IMR-90 (cell line): ENCODE measurements around the gene SRSF7. TPM values are rescaled to one million over a fixed set of nuclear protein-coding genes. Genes with fewer than 3 reads are reported as not detected.

Experiments used
- ATAC-seq: fragments of 200-7000 bp; cut with Tn5 transposase; 2 replicates; pipeline ENCODE4 v1.9.1; 2020; ENCODE audit warnings: low read depth, mild to moderate bottlenecking, moderate library complexity
- BruUV-seq: library from RNA; stranded (reverse); fragments of 400-500 nt; replicated peaks from 2 replicates; lab custom pipeline; 2021; lab: Mats Ljungman, UMichigan
- CTCF ChIA-PET: fragments of 300-600 bp; formaldehyde crosslinking; extraction: SDS; loops from one replicate; lab custom pipeline; 2021; ENCODE audit warnings: antibody characterized with exemption; lab: Yijun Ruan, JAX
- POLR2A ChIA-PET: fragments of 300-600 bp; sonication (Branson Sonifier 250); formaldehyde crosslinking; loops from one replicate; lab custom pipeline; 2022; ENCODE audit warnings: antibody characterized with exemption; ENCODE audit not compliant: unreplicated experiment; lab: Charles Lee
- DNase-seq: peaks from one replicate; pipeline ENCODE4 v3.0.0; 2013
- H2AFZ ChIP-seq: replicated peaks from 2 replicates; pipeline ENCODE3; 2013; ENCODE audit warnings: low read length, mild to moderate bottlenecking; ENCODE audit not compliant: poor library complexity
- H2AK5ac ChIP-seq: 2 replicates; pipeline ENCODE4 v1.6.1; 2013; ENCODE audit warnings: low read depth, low read length, inconsistent platforms
- H2AK9ac ChIP-seq: replicated peaks from 2 replicates; pipeline ENCODE3; 2013; ENCODE audit warnings: mild to moderate bottlenecking, low read depth, low read length, moderate library complexity; ENCODE audit not compliant: poor library complexity
- H2BK120ac ChIP-seq: 2 replicates; pipeline ENCODE4 v1.6.1; 2013; ENCODE audit warnings: low read depth, low read length, inconsistent platforms
- H2BK15ac ChIP-seq: 3 replicates; pipeline ENCODE4 v1.6.1; 2013; ENCODE audit warnings: low read depth, low read length, inconsistent platforms
- H2BK20ac ChIP-seq: 2 replicates; pipeline ENCODE4 v1.6.1; 2013; ENCODE audit warnings: low read depth, mild to moderate bottlenecking, inconsistent platforms, low read length, moderate library complexity
- H2BK5ac ChIP-seq: 2 replicates; pipeline ENCODE4 v1.6.1; 2013; ENCODE audit warnings: mild to moderate bottlenecking, low read depth, low read length, inconsistent platforms; ENCODE audit not compliant: poor library complexity, severe bottlenecking
- H3K14ac ChIP-seq: replicated peaks from 2 replicates; pipeline ENCODE4 v1.6.1; 2013; ENCODE audit warnings: low read depth, low read length, inconsistent platforms
- H3K18ac ChIP-seq: 2 replicates; pipeline ENCODE4 v1.6.1; 2013; ENCODE audit warnings: low read depth, low read length, control low read depth
- H3K23ac ChIP-seq: 2 replicates; pipeline ENCODE4 v1.6.1; 2013; ENCODE audit warnings: low read depth, low read length, inconsistent platforms
- H3K27ac ChIP-seq: 2 replicates; pipeline ENCODE4 v1.5.1; 2013; ENCODE audit warnings: mild to moderate bottlenecking, control low read depth, low read length; ENCODE audit not compliant: insufficient read depth
- H3K27me3 ChIP-seq: 2 replicates; pipeline ENCODE4 v1.6.1; 2013; ENCODE audit warnings: low read length; ENCODE audit not compliant: control insufficient read depth, insufficient read depth
- H3K36me3 ChIP-seq: 2 replicates; pipeline ENCODE4 v1.6.1; 2013; ENCODE audit warnings: low read length, mixed read lengths; ENCODE audit not compliant: control insufficient read depth, insufficient read depth
- H3K4ac ChIP-seq: 2 replicates; pipeline ENCODE4 v1.6.1; 2013; ENCODE audit warnings: low read depth, low read length, inconsistent platforms
- H3K4me1 ChIP-seq: 2 replicates; pipeline ENCODE4 v1.6.1; 2013; ENCODE audit warnings: low read length, mixed read lengths; ENCODE audit not compliant: control insufficient read depth, insufficient read depth
- H3K4me2 ChIP-seq: 2 replicates; pipeline ENCODE4 v1.6.1; 2013; ENCODE audit warnings: low read depth, mild to moderate bottlenecking, control low read depth, low read length, moderate library complexity
- H3K4me3 ChIP-seq: 2 replicates; pipeline ENCODE4 v1.5.1; 2013; ENCODE audit warnings: low read depth, mild to moderate bottlenecking, control low read depth, low read length, moderate library complexity; ENCODE audit not compliant: insufficient read depth
- H3K56ac ChIP-seq: 2 replicates; pipeline ENCODE4 v1.6.1; 2013; ENCODE audit warnings: low read length, inconsistent platforms; ENCODE audit not compliant: insufficient read depth; ENCODE audit errors: extremely low read depth
- H3K79me1 ChIP-seq, 2 experiments: 2 replicates each; pipeline ENCODE4 v1.6.1; 2013; ENCODE audit warnings: low read length in 2 of 2, inconsistent platforms in 1 of 2, low read depth in 1 of 2
- H3K9ac ChIP-seq: 2 replicates; pipeline ENCODE4 v1.6.1; 2013; ENCODE audit warnings: low read depth, low read length, control low read depth
- H3K9me1 ChIP-seq: 2 replicates; pipeline ENCODE4 v1.6.1; 2013; ENCODE audit warnings: low read length, inconsistent platforms; ENCODE audit not compliant: insufficient read depth
- H3K9me3 ChIP-seq: 2 replicates; pipeline ENCODE4 v1.6.1; 2013; ENCODE audit warnings: low read length; ENCODE audit not compliant: control insufficient read depth, insufficient read depth
- H4K20me1 ChIP-seq: 2 replicates; pipeline ENCODE4 v1.6.1; 2013; ENCODE audit warnings: low read length, inconsistent platforms; ENCODE audit not compliant: insufficient read depth
- H4K5ac ChIP-seq: 2 replicates; pipeline ENCODE4 v1.6.1; 2013; ENCODE audit warnings: mild to moderate bottlenecking, low read depth, low read length, control low read depth
- H4K8ac ChIP-seq, 2 experiments: 2 replicates each; pipeline ENCODE4 v1.6.1; 2013; ENCODE audit warnings: low read depth in 2 of 2, low read length in 2 of 2, control low read depth in 1 of 2, inconsistent platforms in 1 of 2
- H4K91ac ChIP-seq: 2 replicates; pipeline ENCODE4 v1.6.1; 2013; ENCODE audit warnings: low read depth, low read length, inconsistent platforms; ENCODE audit not compliant: insufficient read depth
- BHLHE40 ChIP-seq: fragments of 150-350 bp; IDR thresholded peaks from 2 replicates; pipeline ENCODE4 v1.6.1; 2016; ENCODE audit warnings: mild to moderate bottlenecking, low read depth, low read length
- CEBPB ChIP-seq: IDR thresholded peaks from 2 replicates; pipeline ENCODE4 v1.6.1; 2012; ENCODE audit warnings: low read depth, low read length, improper control_type of control experiment
- CTCF ChIP-seq: conservative IDR thresholded peaks from 2 replicates; pipeline ENCODE4 v1.5.1; 2012; ENCODE audit warnings: mild to moderate bottlenecking, low read depth, low read length, improper control_type of control experiment
- MAFK ChIP-seq: IDR thresholded peaks from 2 replicates; pipeline ENCODE4 v1.6.1; 2012; ENCODE audit warnings: low read depth, low read length, improper control_type of control experiment
- NFE2L2 ChIP-seq: fragments of 150-350 bp; IDR thresholded peaks from 2 replicates; pipeline ENCODE4 v1.6.1; 2016; ENCODE audit warnings: low read depth, mild to moderate bottlenecking, low read length
- POLR2A ChIP-seq: IDR thresholded peaks from 2 replicates; pipeline ENCODE4 v1.6.1; 2012; ENCODE audit warnings: mild to moderate bottlenecking, low read depth, low read length
- RAD21 ChIP-seq: IDR thresholded peaks from 2 replicates; pipeline ENCODE4 v1.6.1; 2012; ENCODE audit warnings: low read length, improper control_type of control experiment
- RCOR1 ChIP-seq: IDR thresholded peaks from 2 replicates; pipeline ENCODE4 v1.6.1; 2012; ENCODE audit warnings: mild to moderate bottlenecking, low read length, improper control_type of control experiment; ENCODE audit not compliant: insufficient replicate concordance
- RFX5 ChIP-seq: IDR thresholded peaks from 2 replicates; pipeline ENCODE4 v1.8.0; 2012; ENCODE audit warnings: low read depth, mild to moderate bottlenecking, low read length, moderate library complexity
- SMC3 ChIP-seq: fragments of 150-350 bp; IDR thresholded peaks from 2 replicates; pipeline ENCODE4 v1.6.1; 2016; ENCODE audit warnings: low read depth, mild to moderate bottlenecking, antibody characterized with exemption, low read length, moderate library complexity
- WGBS, 2 experiments: methylation state at CpG; one replicate each; pipeline versions ENCODE4 v1.1.5 to v1.1.7; 2013; ENCODE audit warnings: missing lambda C conversion rate in 2 of 2; ENCODE audit not compliant: insufficient read length in 1 of 2; ENCODE audit errors: extremely low coverage in 2 of 2; 5-methylcytosine and 5-hydroxymethylcytosine counted together
- dilution Hi-C: fragments of 300-500 bp; cut with HindIII; formaldehyde crosslinking; loops from one replicate; pipeline ENCODE4 v1.14.3; 2018; ENCODE audit warnings: low sequenced_read_pairs; ENCODE audit not compliant: unreplicated experiment
- in situ Hi-C: fragments of 300-500 bp; cut with MboI; formaldehyde crosslinking; loops from 3 replicates; pipeline ENCODE4 v1.14.3; 2019; ENCODE audit warnings: low sequenced_read_pairs, inconsistent platforms, mixed read lengths
- intact Hi-C: fragments of 100-400 bp; cut with micrococcal nuclease; formaldehyde crosslinking; loops from 2 replicates; pipeline ENCODE4 v1.10.0; 2022
- polyA plus RNA-seq, 3 experiments: library from polyadenylated mRNA; depleted of rRNA; stranded (reverse); fragments of >200 nt; gene quantifications; 2 replicates each; pipeline ENCODE4 v1.2.3, GENCODE V29; 2012; ENCODE audit warnings: low replicate concordance in 1 of 3
- total RNA-seq: library from RNA; depleted of rRNA; stranded (reverse); fragments of >200 nt; gene quantifications from 2 replicates; pipeline ENCODE4 v1.2.3, GENCODE V29; 2012

Gene SRSF7
- total and polyA plus RNA-seq, 2 of the 4 experiments (the other 2 are of a cell fraction), result 148 to 191 TPM

DNA sequence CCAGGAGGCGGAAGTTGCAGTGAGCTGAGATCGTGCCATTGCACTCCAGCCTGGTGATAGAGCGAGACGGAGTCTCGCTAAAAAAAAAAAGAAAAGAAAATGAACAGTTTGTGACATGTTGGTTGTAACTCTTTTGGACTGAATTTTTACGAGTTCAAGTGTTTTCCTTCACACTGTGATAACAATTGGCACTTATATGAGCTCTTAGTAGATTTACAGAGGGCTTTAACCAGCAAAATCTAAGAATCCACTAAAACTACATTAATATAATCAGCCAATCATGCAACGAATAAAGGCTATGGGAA, 24.7 kb upstream of the SRSF7 start:
- Histone ChIP-seq H2AK9ac (no peak overlapping the region), H3K4me1 (peaks cover 4% of the 10 kb centered on the region), H4K5ac (no peak overlapping the region), H3K56ac (no peak overlapping the region), H3K27ac (no peak overlapping the region), H3K36me3 (no peaks in the 10 kb centered on the region), H3K79me1 (peaks cover 7 to 14% of the 10 kb centered on the region in 2 experiments; a peak in 3 of 4 replicates), H3K4me3 (no peak overlapping the region), H3K9ac (no peak overlapping the region), H2BK20ac (no peak overlapping the region), H2AFZ (no peak overlapping the region), H2BK120ac (no peak overlapping the region), H3K4me2 (no peak overlapping the region), H3K18ac (no peak overlapping the region), H3K9me1 (no peaks in the 10 kb centered on the region), H3K9me3 (no peaks in the 10 kb centered on the region), H4K8ac (no peak overlapping the region), H3K23ac (no peak overlapping the region), H3K14ac (no peak overlapping the region), H2AK5ac (no peak overlapping the region), H3K27me3 (no peaks in the 10 kb centered on the region), H4K91ac (no peak overlapping the region), H4K20me1 (no peaks in the 10 kb centered on the region), H2BK5ac (no peak overlapping the region), H3K4ac (no peak overlapping the region), H2BK15ac (no peak overlapping the region)
- dilution Hi-C loops, result no loop called here
- ChIA-PET CTCF (no interaction called here), POLR2A (interaction anchor here (0.5 to 0.6 kb wide), 2 partner anchors 24 to 64 kb away, joined by 3 to 4 read pairs; no protein-coding TSS in a partner anchor)
- intact Hi-C loops, result no loop called here
- ATAC-seq (no peak), DNase-seq (no peak)
- no peak for TF ChIP-seq RCOR1
- no peak for TF ChIP-seq BHLHE40
- TF ChIP-seq POLR2A, result no peak
- TF ChIP-seq RFX5, result no peak
- no peak for TF ChIP-seq RAD21
- TF ChIP-seq MAFK, result no peak
- TF ChIP-seq NFE2L2, result no peak
- TF ChIP-seq CTCF, result no peak
- no peak for TF ChIP-seq SMC3
- no peak for TF ChIP-seq CEBPB
- no CpG with 5 or more reads among the region's 7 CpGs for WGBS, 2 experiments
- in situ Hi-C loops, result no loop called here
- BruUV-seq, result no TSS peak
